Lower lobe of right lung (tissue), 2 donors: Measurements from ENCODE around the gene ZXDC. TPM values are rescaled to one million over a fixed set of nuclear protein-coding genes. Genes with fewer than 3 reads are reported as not detected.

ENCODE experiments used
- ATAC-seq, 2 donors: fragments of 200-7000 bp; cut with Tn5 transposase; one replicate each; pipeline ENCODE4 v1.9.1; 2020 to 2022; ENCODE audit warnings: mild to moderate bottlenecking in 2 of 2, moderate library complexity in 2 of 2
- DNase-seq: peaks from one replicate; pipeline ENCODE4 v3.0.0-alpha.2; 2020
- H3K27ac ChIP-seq: fragments of 200-600 bp; one replicate; pipeline ENCODE4 v1.8.0; 2022
- H3K27me3 ChIP-seq: fragments of 200-600 bp; one replicate; pipeline ENCODE4 v1.8.0; 2022; ENCODE audit warnings: low read depth
- H3K36me3 ChIP-seq: fragments of 200-600 bp; one replicate; pipeline ENCODE4 v1.8.0; 2022; ENCODE audit warnings: mild to moderate bottlenecking
- H3K4me1 ChIP-seq: fragments of 200-600 bp; one replicate; pipeline ENCODE4 v1.8.0; 2022
- H3K4me3 ChIP-seq: fragments of 200-600 bp; one replicate; pipeline ENCODE4 v1.8.0; 2022; ENCODE audit warnings: mild to moderate bottlenecking
- H3K9me3 ChIP-seq: fragments of 200-600 bp; one replicate; pipeline ENCODE4 v1.8.0; 2022
- intact Hi-C: fragments of 100-400 bp; cut with DNase I; formaldehyde crosslinking; loops from one replicate; pipeline ENCODE4 v1.11.0; 2022
- total RNA-seq: library from RNA; stranded (reverse); fragmentation: NEBNext Ultra II Directional; extraction: Animal tissue kit (Norgen Biotek cat#: 25700); gene quantifications from one replicate; pipeline ENCODE4 v1.2.1, GENCODE V29; 2021
- TF ChIP-seq, protein P1 (sequence below): fragments of 200-600 bp; IDR thresholded peaks from one replicate; pipeline ENCODE4 v1.8.0; 2022; ENCODE audit warnings: antibody characterized with exemption, mild to moderate bottlenecking
- donor health status: DM: no; HTN: yes; CAD: no; lungs with severe emphysema.

The ZXDC gene
- total RNA-seq, 1 donor from 2014 or later, result 40.4 TPM

- intact Hi-C loops, result no loop called here
- peaks cover 86% of the 10 kb centered on the region for H3K36me3 ChIP-seq
- H3K4me1 ChIP-seq, result peaks cover 75% of the 10 kb centered on the region
- H3K4me3 ChIP-seq, result no peak overlapping the region
- no peaks in the 10 kb centered on the region for H3K27me3 ChIP-seq
- no peak overlapping the region for H3K27ac ChIP-seq
- TF ChIP-seq, protein P1, sequence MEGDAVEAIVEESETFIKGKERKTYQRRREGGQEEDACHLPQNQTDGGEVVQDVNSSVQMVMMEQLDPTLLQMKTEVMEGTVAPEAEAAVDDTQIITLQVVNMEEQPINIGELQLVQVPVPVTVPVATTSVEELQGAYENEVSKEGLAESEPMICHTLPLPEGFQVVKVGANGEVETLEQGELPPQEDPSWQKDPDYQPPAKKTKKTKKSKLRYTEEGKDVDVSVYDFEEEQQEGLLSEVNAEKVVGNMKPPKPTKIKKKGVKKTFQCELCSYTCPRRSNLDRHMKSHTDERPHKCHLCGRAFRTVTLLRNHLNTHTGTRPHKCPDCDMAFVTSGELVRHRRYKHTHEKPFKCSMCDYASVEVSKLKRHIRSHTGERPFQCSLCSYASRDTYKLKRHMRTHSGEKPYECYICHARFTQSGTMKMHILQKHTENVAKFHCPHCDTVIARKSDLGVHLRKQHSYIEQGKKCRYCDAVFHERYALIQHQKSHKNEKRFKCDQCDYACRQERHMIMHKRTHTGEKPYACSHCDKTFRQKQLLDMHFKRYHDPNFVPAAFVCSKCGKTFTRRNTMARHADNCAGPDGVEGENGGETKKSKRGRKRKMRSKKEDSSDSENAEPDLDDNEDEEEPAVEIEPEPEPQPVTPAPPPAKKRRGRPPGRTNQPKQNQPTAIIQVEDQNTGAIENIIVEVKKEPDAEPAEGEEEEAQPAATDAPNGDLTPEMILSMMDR, result no peak
- no peaks in the 10 kb centered on the region for H3K9me3 ChIP-seq
- ATAC-seq (peak; percentile 37 to 39), DNase-seq (peak; percentile 58)
Observed at GRCh38 chr3:126468028-126468891, 7.4 kb downstream of the ZXDC start.

GRCh38 chr3:126467611-126467955 is 8.1 kb downstream of the ZXDC start:
- no peaks in the 10 kb centered on the region for H3K9me3 ChIP-seq
- no peak for ATAC-seq
- intact Hi-C loops, result no loop called here
- DNase-seq, result no peak
- no peak overlapping the region for H3K4me3 ChIP-seq
- TF ChIP-seq, protein P1, result no peak
- H3K36me3 ChIP-seq, result peaks cover 93% of the 10 kb centered on the region
- H3K27ac ChIP-seq, result no peak overlapping the region
- peaks cover 68% of the 10 kb centered on the region for H3K4me1 ChIP-seq
- no peaks in the 10 kb centered on the region for H3K27me3 ChIP-seq

DNA sequence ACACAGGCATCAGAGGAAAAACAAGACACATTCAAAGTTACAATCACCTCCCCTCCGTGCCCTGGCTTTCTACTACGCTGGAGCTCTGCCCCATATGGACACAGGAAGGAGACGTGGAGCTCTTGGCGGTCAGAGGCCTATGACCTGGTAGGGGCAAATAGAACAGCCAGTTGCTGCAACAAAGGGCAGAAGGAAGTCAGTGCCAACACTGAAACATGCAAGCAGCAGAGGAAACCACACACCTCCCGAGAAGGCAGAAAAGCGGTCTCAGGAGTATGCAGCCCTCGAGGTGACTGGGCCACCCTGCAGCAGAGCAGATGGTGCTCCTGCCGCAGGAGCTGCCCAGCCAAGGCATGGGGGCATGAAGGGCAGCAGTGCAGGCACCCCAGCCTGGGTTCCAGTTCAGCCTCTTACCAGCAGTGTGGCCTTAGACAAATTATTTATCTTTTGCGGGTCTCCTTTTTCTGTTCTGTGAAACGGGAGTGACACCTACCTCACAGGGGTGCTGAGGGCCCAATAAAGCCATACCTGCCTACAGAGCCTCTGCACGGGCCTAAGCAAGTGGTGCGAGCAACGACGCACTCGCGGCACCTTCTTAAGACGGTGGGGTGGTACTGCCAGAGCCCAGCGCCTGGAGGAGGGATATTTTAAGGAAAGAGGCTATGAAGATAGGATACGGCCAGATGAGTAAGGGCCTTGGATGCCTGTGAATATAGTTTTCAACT is 8.6 kb downstream of the ZXDC start:
- Histone ChIP-seq H3K27ac (peak overlapping the region; percentile 51), H3K4me3 (no peak overlapping the region), H3K9me3 (no peaks in the 10 kb centered on the region), H3K36me3 (peaks cover 99% of the 10 kb centered on the region), H3K27me3 (no peaks in the 10 kb centered on the region), H3K4me1 (peaks cover 63% of the 10 kb centered on the region)
- intact Hi-C loops, result no loop called here
- TF ChIP-seq, protein P1, result no peak
- ATAC-seq (peak; percentile 41 to 45), DNase-seq (no peak)

DNA sequence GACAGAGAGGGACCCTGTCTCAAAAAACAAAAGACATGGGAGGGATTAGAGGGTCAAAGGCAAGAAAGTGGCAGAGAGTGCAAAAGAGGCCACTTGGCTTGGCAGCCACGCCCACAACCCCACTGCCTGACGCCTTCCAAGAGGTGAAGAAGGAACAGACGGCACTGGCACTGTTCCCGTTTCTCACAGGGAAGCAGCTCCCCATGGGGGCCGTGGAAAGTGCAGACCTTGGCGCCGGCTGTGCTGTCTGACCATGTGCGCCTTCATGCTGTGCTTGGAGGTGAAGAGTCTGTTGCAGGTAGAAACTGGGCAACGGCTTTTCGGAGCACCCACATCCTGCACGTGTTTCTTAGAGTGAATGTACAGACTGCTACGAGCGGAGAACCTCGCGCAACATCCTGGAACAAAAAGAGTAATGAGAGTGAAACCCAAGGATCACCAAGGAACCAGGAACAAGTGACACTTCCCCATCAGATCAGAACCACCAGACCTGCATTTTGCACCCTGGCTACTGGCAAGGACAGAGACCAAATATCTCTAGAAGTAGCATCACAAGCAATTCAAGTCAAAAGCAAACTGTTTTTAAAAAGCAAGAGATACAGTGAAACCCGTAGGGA is 9.7 kb downstream of the ZXDC start:
- ATAC-seq (peak; percentile 44 to 62), DNase-seq (peak; percentile 87)
- TF ChIP-seq, protein P1, result no peak
- H3K9me3 ChIP-seq, result no peaks in the 10 kb centered on the region
- peaks cover 52% of the 10 kb centered on the region for H3K4me1 ChIP-seq
- intact Hi-C loops, result no loop called here
- peaks cover 100% of the 10 kb centered on the region for H3K36me3 ChIP-seq
- H3K4me3 ChIP-seq, result no peak overlapping the region
- H3K27me3 ChIP-seq, result no peaks in the 10 kb centered on the region
- peak overlapping the region; percentile 56 for H3K27ac ChIP-seq

GRCh38 chr3:126464997-126465396 is 10.7 kb downstream of the ZXDC start:
- peaks cover 44% of the 10 kb centered on the region for H3K4me1 ChIP-seq
- intact Hi-C loops, result no loop called here
- ATAC-seq (no peak), DNase-seq (no peak)
- no peak overlapping the region for H3K4me3 ChIP-seq
- H3K27ac ChIP-seq, result no peak overlapping the region
- H3K36me3 ChIP-seq, result peaks cover 100% of the 10 kb centered on the region
- H3K9me3 ChIP-seq, result no peaks in the 10 kb centered on the region
- no peaks in the 10 kb centered on the region for H3K27me3 ChIP-seq
- TF ChIP-seq, protein P1, result no peak
